ENCODE results near the gene UBE2D2.
"Not testable (repeated sequence)": the region's sequence is repeated elsewhere in the genome, so short reads cannot be mapped to it uniquely, and the experiment has no call there.

The UBE2D2 gene

DNA sequence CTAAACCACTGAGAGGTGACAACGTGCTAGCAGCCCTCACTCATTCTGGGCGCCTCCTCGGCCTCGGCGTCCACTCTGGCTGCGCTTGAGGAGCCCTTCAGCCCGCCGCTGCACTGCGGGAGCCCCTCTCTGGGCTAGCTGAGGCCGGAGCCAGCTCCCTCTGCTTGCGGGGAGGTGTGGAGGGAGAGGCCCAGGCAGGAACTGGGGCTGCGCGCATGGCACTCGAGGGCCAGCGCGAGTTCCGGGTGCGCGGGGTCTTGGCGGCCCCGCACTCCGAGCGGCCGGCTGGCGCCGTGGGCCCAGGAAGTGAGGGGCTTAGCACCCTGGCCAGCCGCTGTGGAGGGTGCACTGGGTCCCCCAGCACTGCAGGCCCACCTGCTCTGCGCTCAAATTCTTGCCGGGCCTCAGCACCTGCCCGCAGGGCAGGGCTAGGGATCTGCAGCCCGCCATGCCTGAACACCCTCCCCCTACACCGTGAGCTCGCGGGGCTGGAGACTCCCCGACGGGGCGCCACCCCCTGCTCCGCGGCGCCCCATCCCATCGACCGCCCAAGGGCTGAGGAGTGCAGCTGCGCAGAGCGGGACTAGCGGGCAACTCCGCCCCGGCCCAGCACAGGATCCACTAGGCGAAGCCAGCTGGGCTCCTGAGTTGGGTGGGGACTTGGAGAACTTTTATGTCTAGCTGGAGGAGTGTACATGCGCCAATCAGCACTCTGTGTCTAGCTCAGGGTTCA is 11.8 kb upstream of the UBE2D2 start:
- no peak for DNase-seq

DNA sequence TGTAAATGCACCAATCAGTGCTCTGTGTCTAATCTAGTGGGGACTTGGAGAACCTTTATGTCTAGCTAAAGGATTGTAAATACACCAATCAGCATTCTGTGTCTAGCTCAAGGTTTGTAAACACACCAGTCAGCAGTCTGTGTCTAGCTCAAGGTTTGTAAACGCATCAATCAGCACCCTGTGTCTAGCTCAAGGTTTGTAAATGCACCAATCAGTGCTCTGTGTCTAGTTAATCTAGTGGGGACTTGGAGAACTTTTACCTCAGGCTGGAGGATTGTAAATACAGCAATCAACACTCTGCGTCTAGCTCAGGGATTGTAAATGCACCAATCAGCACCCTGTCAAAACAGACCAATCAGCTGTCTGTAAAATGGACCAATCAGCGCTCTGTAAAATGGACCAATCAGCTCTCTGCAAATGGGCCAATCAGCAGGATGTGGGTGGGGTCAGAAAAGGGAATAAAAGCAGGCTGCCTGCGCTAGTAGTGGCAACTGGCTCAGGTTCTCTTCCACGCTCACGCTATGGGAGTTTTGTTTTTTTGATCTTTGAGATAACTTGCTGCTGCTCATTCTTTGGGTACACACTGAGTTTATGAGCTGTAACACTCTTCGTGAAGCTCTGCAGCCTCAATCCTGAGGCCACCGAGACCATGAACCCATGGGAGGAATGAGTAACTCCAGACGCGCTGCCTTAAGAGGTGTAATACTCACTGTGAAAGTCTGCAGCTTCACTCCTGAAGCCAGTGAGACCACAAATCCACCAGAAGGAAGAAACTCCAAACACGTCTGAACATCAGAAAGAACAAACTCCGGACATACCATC is 10.9 kb upstream of the UBE2D2 start:
- DNase-seq = not testable (repeated sequence)

DNA sequence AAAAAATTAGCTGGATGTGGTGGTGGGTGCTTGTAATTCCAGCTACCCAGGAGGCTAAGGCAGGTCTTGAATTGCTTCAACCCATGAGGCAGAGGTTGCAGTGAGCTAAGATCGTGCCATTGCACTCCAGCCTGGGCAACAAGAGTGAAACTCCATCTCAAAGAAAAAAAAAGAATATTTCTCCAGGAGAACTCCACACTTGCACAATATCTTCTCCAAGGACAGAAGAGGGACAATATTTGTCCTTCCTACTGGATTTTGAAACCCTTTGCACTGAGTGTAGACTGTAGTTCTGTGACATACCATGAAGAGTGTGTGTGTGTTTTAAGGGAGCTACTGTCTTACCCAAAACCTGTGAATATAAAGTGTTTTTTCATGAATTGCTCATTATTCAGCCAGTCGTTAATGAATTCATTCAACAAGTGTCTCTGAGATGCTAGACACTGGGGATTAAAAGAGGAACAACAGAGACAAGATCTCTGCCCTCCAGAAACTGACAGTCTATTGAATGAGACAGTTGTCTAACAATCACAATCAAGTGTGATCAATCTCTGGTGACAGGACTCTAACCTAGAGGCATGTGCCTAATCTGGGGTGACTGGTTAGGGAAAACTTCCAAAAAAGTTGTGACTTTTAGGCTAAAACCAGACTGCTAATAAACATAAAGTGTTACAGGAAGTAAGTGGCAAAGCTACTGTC is 9.8 kb upstream of the UBE2D2 start:
- no peak for DNase-seq

DNA sequence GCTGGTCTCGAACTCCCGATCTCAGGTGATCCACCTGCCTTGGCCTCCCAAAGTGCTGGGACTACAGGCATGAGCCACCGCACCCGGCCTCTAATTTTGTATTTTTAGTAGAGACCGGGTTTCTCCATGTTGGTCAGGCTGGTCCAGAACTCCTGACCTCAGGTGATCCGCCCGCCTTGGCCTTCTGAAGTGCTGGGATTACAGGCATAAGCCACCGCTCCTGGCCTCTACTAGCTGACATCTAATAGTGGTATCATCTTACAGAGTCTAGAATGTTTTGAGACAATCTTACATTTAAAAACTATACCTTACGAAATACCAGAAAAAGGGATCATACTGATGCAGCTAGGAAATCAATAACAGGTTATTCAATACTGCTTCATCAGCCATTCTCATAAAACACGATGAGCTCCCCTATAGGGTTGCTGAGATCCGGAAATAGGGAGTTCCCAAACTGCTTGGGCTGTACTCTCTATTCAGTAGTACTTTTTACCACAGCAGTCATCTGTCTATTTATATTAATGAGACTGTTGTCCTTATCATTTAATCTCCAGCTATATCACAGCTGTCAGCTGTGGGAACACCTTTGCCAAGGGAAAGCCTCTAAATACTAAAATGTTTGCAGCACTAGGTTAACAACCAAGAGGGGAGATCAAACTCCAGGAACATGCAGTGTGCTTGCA is 8.1 kb upstream of the UBE2D2 start:
- DNase-seq = no peak

DNA sequence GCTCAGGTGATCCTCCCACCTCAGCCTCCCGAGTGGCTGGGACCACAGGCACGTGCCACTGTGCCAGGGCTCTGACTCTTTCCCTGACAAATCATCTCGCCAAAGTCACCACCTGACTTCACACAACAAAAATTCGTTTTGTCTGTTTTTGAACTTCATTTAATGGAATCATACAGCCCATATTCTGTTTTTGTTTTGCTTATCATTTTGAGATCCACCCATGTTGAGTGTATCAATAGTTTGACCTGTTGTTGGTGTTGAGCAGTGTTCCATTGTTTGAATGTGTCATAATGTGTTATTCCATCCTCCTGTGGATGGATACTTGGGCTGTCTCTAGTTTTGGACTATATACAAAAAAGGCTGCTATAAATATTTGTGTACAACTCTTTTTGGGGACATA is 6.9 kb upstream of the UBE2D2 start:
- DNase-seq = no peak

DNA sequence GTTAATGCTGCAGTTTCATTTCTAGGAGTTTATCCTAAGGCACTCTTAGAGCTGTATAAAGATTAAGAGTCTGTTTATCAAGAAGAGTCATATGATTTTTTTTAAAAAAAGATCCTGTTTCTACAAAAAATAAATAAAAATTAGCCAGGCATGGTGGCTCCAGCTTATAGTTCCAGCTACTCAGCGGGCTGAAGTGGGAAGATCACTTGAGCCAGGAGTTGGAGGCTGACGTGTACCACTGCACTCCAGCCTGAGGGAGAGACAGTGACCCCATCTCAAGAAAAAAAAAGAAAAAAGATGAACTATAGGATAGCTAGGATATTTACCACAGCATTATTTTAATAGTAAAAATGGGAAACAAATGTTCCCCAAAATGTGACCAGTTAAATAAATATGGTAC is 3.3 kb upstream of the UBE2D2 start:
- DNase-seq = no peak

DNA sequence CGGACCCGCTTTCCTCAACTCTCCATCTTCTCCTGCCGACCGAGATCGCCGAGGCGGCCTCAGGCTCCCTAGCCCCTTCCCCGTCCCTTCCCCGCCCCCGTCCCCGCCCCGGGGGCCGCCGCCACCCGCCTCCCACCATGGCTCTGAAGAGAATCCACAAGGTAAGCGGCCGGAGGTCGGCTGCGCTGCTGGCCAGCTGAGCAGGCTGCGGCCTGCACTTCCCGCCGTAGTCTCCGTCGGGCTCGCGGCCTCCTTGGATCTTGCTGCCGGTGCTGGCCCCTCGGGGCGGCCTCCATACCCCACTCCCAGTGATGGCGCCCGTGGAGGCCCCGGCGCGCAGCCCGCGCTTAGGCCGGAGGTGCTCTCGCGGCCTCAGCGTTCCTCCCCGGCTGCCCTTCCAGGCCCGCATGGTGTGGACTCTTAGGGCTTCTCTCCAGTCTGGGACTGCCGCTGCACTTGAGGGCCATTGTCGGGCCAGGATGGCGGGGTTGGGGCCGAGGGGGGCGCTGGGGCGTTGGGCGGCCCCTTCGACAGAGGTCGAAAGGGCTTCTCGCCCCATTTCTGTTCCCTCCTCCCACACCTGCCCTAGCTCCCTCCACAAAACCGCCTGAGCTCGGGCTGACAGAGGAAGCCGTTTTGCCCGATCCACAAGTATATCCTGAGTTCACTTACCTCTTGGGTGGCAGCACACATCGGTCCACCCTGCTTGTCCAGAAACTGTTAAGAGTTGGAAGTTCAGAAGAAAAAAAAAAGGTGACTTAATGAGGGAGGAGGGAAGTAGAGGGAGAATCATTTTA is 714 bp downstream of the UBE2D2 start:
- no peak for DNase-seq

DNA sequence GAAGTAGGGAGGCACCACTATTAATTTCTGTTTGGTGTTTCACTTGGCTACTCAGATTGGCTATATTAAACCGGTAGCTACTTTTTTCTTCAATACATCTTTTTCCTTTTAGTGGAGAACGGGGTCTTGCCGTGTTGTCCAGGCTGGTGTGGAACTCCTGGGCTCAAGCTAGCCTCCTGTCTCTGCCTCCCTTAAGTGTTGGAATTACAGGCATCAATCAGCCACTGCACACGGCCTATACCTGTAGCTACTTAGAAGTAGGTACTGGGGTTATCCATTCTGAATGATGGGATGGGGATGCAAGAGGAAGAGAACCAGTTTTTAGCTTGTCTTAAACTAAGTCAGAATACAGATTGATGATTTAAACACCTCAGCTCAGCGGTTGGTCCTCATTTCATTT is 1.7 kb downstream of the UBE2D2 start:
- no peak for DNase-seq

DNA sequence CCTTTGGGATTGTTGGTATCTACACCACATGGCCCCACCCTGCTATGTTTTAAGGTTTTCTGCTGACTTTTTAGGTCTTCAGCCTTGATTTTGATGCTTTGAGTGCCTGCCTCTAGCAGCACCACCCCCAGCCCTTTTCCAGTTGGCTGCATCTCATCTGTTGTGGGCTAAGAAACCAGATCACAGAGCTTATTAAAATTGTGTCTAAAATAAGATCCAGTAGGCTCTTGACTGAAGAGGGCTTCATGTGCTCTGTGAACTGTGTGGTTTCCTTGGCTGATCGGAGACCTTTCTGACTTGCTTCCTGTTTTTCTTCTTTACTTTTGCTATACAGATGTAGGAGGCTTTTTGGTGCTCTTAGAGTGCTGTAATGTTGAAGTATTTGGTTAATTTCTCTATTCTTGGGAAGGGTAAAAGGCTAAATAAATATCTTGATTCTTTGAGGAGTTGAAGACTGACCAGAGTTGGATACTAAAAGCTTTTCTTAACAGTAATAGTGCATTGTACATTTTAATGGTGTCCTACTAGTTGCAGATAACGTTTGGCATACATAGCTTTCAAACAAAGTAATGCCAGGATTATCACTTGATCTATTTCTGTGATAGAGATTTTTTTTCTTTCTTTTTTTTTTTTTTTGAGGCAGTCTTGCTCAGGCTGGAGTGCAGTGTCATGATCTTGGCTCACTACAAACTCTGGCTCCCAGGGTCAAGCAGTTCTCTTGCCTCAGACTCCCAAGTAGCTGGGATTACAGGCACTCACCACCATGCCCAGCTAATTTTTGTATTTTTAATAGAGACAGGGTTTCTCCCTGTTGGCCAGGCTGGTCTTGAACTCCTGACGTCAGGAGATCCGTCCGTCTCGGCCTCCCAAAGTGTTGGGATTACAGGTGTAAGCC is 4.5 kb downstream of the UBE2D2 start:
- peak; percentile 31 for DNase-seq

DNA sequence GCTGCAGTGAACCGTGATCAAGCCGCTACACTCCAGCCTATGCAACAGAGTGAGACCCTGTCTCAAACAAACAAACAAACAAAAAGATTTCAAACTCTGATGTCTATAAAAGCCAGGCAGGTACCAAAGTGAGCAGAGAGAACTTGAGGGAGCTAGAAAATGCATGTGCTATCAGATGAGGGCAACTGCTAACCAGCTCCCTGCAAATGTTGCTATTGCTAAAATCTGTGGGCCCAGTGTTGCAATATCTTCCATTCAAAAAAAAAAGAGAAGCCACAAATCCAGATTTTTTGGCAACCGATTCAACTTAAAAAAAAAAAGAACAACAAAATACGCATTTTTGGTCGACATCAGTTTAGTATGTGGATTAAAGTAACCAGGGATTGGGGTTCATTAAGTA is 5.5 kb downstream of the UBE2D2 start:
- no peak for DNase-seq

DNA sequence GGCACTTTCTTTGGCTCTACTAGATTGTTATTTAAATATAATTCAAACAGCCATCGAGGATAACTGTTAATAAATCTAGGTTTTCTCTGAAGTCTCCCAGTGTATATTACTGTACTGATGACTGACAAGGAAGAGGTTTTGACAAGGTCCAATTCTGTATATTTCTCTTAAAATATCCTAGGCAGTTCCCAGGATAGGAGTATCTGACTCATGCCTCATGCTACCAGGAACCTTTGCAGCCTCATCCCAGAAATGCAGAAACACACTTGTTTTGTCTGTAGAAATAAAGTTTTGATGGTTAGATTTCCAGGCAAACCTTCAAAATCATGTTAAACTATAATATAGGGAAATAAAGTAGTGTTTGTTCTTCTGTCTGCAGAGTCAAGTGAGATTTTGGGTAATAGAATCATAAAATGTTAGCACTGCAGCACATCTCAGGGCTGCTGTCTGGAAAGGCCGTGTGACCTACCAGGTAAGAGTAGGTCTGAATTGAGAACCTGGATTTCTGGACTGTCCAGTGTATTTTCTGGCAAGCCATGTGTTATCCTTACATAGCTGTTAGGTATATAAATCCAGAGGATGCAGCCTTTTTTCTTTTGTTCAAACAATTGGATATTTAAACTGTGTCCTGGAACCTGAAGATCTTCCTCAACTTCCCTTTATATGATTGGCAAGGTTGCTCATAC is 8.3 kb downstream of the UBE2D2 start:
- no peak for DNase-seq

DNA sequence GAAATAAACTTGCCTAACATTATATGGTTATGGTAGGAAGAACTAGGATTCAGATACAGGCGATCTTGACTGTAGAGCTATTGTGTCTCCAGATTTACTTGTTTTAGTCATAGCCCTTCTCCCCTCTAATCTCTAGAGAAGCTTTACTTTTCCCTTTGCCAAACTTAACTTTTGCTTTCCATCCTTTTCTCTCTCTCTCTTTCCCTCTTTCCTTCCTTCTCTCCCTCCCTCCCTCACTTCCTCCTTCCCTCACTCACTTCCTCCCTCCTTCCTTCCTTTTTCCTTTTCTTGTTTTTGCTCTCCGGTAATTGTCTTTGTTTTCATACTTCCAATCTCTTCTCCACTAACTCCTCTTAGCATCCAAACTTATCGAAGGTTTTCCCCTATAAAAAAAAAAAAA is 10.4 kb downstream of the UBE2D2 start:
- no peak for DNase-seq

DNA sequence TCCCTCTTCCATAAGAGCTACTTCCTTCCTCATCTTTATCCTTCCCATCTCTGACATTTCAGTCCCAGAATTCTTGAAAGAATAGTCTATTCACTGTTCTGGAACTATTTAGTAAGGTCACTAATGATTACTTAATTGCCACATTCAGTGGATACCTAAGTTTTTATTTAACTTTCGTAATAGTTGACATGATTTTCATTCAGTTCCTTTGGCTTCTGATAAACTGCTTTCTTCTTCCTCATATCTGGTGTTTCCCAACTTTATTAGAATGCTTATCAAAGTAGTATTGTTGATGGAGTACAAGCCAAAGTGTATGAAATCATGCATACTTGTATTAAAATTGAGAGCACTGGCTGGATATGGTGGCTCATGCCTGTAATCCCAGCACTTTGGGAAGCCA is 10.8 kb downstream of the UBE2D2 start:
- no peak for DNase-seq

DNA sequence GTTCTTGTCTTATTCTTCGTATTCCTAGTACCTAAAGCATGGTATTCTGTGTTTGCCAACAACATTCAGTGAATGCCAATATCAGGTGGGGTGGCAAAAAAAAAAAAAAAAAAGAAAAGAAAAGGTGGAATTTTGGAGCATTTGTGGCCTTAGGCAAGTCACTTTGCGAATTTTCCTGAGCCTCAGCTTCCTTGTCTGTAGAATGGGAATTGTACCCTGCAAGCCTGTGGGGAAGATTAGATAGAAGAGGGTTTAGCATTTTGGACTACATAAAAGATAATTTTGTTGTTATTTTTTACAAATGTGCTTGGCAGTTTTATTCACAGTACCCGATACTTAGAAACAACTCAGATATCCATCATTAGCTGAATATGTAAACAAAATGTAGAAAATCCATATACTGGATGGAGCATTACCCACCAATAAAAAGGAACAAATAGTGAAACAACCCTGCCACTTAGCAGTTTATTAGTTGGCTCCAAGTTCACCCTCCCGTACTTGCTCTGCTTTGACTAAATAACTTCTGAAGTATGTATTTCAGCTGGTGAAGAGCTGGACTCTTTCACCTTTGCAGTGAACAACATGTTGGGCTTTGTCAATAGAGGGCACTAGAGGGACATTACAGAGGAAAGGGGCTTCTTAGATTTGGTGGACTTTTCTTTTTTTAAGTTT is 13.6 kb downstream of the UBE2D2 start:
- DNase-seq = no peak

DNA sequence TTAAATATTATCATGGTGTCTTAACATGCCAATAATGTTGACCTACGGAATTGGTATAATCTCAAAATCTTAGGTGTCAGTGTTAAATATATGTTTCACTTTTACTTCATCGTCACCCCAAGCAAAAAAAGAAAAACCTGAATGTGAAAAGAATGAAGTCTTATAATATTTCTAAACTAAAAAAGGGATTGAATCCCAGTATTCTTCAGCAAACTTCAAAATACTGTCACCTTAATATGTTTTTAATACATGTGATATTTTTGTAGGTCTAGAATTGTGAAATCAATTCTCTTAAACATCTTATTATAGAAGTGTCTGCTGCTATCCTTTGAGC is 14.1 kb downstream of the UBE2D2 start:
- no peak for DNase-seq

DNA sequence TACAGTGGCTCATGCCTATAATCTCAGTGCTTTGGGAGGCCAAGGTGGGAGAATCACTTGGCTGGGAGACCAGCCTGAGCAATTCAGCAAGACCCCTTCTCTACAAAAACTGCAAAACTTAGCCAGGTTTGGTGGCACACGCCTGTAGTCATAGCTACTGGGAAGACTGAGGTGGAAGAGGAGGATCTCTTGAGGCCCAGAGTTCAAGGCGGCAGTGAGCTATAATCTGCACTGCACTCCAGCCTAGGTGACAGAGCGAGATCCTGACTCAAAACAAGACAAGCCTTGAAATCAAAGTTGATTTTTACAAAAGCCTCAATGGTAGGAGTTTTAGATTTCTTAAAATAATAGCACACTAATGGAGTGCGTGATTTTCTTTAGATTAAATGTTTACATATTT is 14.6 kb downstream of the UBE2D2 start:
- DNase-seq = no peak

DNA sequence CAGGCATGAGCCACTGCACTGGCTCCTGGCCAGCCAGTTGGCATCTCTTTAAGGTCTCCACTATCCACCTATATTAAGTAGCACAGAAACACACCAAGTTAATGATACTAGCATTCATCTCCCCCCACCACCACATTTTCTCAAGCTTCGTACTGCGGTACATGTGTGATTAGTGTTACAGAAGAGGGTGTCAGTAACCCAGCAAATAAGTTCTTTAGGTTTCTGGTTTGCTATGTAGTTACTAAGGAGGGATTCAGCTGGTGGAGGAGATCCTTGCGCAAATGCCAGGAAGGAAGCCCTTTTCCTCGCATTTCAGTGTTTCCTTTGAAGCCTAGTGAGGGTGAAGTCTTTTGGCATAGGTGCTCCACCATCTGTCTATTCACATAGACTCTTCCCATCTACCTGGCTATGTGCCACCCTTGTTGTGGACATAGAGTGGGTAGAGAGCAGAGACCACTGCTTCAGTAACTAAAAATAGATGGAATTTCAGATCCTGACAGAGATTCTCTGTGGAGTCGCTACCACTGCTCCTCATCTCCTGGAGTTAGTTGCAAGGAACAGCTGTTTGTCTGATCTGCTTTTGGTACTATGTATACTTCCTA is 16.7 kb downstream of the UBE2D2 start:
- no peak for DNase-seq

DNA sequence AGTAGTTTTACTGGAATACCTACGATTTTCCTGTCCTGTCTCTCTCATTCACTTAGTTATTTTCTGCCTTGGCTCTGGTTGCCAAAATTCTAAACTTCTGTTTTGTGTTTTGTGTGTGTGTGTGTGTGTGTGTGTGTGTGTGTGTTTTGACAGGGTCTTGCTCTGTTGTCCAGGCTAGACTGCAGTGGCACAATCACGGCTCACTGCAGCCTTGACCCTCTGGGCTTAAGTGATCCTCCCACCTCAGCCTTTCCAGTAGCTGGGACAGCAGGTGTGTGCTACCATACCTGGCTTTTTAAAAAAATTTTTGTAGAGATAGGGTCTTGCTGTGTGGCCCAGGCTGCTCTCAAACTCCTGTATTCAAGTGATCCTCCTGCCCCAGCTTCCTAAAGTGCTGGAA is 17.2 kb downstream of the UBE2D2 start:
- DNase-seq = no peak

DNA sequence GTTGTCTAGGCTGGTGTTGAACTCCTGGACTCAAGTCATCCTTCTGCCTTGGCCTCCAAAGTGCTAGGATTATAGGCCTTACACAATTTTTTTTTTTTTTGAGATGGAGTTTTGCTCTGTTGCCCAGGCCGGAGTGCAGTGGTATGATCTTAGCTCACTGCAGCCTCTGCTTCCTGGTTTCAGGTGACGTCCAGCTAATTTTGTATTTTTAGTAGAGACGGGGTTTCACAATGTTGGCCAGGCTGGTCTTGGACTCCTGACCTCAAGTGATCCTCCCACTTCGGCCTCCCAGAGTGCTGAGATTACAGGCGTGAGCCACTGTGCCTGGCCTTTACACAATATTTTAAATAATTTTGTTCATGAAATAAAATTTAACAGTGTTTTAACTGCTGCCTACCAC is 21.0 kb downstream of the UBE2D2 start:
- DNase-seq = not testable (repeated sequence)

DNA sequence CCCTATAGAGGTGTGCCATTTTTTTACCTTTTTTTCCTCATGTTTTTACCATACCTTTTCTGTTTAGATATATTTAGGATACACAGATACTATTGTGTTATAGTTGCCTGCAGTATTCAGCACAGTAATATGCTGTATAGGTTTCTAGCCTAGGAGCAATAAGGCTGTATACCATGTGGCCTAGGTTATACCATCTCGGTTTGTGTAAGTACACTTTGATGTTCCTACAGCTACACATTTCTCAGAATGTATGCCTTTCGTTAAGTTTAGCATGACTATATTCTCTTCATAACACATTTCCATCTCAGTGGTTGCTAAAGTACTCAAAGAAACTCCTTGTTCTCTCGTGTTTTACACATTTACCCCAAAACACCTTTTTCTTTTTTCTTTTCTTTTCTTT is 23.0 kb downstream of the UBE2D2 start:
- no peak for DNase-seq

All from activated effector memory CD4-positive, alpha-beta T cell treated with Interleukin-2 at 50 U/mL for 16 hours (primary cell).